HL-60 (cell line): ENCODE data around the gene TMEM72.

Experiments used
- DNase-seq, 2 experiments: peaks; one replicate each; pipeline ENCODE4 v3.0.0-alpha.2; 2010 to 2020; ENCODE audit warnings: low read depth in 1 of 2, low spot score in 1 of 2
- H3K27ac ChIP-seq: fragments of 250-450 bp; sonication (Bioruptor Pico); replicated peaks from 2 replicates; pipeline ENCODE4 v1.5.1; 2020; ENCODE audit warnings: mild to moderate bottlenecking, moderate library complexity
- H3K27me3 ChIP-seq: fragments of 250-450 bp; sonication (Bioruptor Pico); 2 replicates; pipeline ENCODE4 v1.5.1; 2021; ENCODE audit warnings: mild to moderate bottlenecking, moderate library complexity; ENCODE audit not compliant: insufficient read depth, poor library complexity, severe bottlenecking
- H3K4me3 ChIP-seq: replicated peaks from 2 replicates; pipeline ENCODE4 v1.5.1; 2011; ENCODE audit warnings: mild to moderate bottlenecking, control low read depth, low read length; ENCODE audit not compliant: insufficient read depth
- GABPA ChIP-seq: IDR thresholded peaks from 2 replicates; pipeline ENCODE4 v1.6.1; 2012; ENCODE audit warnings: low read depth
- POLR2AphosphoS5 ChIP-seq: IDR thresholded peaks from 2 replicates; pipeline ENCODE4 v1.6.1; 2012; ENCODE audit warnings: low read depth
- SPI1 ChIP-seq: IDR thresholded peaks from 2 replicates; pipeline ENCODE4 v1.6.1; 2012; ENCODE audit warnings: low read depth, mild to moderate bottlenecking, borderline replicate concordance
- TF ChIP-seq, protein P1 (sequence below): IDR thresholded peaks from one replicate; pipeline ENCODE4 v1.5.1; 2011; ENCODE audit warnings: low read length, control low read depth, inconsistent platforms; ENCODE audit not compliant: insufficient read depth
- TF ChIP-seq, protein P2 (sequence below): IDR thresholded peaks from 2 replicates; pipeline ENCODE4 v1.6.1; 2012; ENCODE audit warnings: low read depth; ENCODE audit not compliant: insufficient replicate concordance

Gene TMEM72

DNA sequence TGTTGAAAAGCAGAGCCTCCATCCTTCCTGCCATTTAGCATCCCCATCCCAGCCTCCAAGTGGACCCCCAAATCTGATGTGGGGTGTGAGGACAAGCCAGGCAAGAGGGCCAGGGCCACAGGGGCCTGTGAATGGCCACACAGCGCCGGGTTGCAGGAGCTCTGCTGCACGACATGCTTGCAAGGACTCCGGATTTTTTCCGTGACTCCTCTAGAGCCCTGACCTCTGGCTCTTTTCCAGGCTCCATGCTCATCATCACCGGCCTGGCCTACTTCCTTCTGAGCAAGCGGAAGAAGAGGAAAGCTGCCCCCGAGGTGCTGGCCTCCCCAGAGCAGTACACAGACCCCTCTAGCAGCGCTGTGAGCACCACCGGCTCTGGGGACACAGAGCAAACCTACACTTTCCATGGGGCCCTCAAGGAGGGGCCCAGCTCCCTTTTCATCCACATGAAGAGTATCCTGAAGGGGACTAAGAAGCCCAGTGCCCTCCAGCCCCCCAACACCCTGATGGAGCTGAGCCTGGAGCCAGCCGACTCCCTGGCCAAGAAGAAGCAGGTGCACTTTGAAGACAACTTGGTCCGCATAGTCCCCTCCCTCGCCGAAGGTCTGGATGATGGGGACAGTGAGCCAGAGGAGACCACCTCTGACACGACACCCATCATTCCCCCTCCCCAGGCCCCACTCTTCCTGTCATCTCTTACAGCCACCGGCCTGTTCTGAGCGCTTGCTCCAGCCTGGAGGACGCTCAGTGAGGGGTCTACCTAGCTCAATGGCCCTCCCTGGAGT, 23.5 kb downstream of the TMEM72 start:
- peak overlapping the region; percentile 60 for H3K27ac ChIP-seq
- TF ChIP-seq, protein P1, sequence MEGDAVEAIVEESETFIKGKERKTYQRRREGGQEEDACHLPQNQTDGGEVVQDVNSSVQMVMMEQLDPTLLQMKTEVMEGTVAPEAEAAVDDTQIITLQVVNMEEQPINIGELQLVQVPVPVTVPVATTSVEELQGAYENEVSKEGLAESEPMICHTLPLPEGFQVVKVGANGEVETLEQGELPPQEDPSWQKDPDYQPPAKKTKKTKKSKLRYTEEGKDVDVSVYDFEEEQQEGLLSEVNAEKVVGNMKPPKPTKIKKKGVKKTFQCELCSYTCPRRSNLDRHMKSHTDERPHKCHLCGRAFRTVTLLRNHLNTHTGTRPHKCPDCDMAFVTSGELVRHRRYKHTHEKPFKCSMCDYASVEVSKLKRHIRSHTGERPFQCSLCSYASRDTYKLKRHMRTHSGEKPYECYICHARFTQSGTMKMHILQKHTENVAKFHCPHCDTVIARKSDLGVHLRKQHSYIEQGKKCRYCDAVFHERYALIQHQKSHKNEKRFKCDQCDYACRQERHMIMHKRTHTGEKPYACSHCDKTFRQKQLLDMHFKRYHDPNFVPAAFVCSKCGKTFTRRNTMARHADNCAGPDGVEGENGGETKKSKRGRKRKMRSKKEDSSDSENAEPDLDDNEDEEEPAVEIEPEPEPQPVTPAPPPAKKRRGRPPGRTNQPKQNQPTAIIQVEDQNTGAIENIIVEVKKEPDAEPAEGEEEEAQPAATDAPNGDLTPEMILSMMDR: no peak
- TF ChIP-seq POLR2AphosphoS5: no peak
- no peak for TF ChIP-seq GABPA
- TF ChIP-seq, protein P2, sequence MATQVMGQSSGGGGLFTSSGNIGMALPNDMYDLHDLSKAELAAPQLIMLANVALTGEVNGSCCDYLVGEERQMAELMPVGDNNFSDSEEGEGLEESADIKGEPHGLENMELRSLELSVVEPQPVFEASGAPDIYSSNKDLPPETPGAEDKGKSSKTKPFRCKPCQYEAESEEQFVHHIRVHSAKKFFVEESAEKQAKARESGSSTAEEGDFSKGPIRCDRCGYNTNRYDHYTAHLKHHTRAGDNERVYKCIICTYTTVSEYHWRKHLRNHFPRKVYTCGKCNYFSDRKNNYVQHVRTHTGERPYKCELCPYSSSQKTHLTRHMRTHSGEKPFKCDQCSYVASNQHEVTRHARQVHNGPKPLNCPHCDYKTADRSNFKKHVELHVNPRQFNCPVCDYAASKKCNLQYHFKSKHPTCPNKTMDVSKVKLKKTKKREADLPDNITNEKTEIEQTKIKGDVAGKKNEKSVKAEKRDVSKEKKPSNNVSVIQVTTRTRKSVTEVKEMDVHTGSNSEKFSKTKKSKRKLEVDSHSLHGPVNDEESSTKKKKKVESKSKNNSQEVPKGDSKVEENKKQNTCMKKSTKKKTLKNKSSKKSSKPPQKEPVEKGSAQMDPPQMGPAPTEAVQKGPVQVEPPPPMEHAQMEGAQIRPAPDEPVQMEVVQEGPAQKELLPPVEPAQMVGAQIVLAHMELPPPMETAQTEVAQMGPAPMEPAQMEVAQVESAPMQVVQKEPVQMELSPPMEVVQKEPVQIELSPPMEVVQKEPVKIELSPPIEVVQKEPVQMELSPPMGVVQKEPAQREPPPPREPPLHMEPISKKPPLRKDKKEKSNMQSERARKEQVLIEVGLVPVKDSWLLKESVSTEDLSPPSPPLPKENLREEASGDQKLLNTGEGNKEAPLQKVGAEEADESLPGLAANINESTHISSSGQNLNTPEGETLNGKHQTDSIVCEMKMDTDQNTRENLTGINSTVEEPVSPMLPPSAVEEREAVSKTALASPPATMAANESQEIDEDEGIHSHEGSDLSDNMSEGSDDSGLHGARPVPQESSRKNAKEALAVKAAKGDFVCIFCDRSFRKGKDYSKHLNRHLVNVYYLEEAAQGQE: no peak
- TF ChIP-seq SPI1: no peak
- DNase-seq: no peak
- H3K4me3 ChIP-seq: no peak overlapping the region
- no peaks in the 10 kb centered on the region for H3K27me3 ChIP-seq

DNA sequence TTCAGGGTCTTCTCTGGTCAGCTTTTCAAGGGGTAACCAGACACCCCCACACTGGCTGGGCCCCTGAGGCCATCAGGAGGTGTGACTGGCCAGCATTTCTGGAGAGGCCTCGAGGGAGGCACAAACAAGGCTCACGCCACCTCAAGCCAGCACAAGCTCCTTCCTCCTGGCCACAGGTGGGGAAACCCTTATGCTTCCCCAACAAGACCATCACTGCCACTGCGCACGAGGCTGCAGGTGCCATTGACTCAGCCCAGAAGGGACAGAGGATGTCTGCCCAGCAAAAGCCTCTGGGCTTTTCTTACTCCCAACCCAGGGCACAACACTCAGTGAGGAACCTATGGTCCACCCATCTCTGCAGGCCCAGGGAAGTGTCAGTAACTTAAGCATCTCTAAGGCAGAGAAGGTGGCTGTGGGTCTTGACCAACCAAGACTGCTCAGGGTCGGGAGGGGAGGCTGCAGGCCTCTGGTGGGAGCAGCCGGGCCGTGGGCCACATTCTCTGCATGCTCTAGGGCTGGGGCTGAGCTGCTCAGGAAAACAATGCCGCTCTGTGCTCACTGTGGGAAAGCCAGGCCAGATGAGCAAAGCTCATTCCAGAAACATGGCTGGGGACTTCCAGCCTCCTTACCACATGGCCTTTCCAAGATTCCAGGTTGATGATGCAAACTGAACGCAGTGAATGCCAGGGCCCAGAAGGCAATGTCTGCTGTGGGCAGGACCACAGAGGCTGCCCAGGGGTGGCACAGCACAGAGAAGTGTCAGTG, 24.2 kb downstream of the TMEM72 start:
- Histone ChIP-seq H3K27me3 (no peaks in the 10 kb centered on the region), H3K4me3 (no peak overlapping the region), H3K27ac (peak overlapping the region; percentile 60)
- DNase-seq: no peak
- TF ChIP-seq SPI1: no peak
- TF ChIP-seq, protein P1: no peak
- no peak for TF ChIP-seq GABPA
- TF ChIP-seq POLR2AphosphoS5: no peak; the same call in 1 of the 2 replicates
- TF ChIP-seq, protein P2: no peak

DNA sequence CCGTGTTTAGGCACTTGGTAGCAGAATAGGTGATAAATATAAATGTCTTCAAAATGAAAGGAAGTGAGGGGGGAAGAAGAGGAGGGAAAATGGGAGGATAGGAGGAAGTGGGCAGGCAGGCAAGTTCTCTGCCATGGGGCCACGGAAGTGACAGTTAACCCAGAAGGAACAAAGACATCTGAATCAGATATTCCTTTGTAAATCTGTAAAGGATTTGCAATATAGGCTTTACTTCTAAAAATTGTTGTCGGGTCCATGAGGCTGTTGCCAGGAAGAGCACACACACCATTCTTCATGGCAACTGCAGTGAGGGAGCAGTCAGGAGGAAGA, 24.8 kb downstream of the TMEM72 start:
- peak overlapping the region; percentile 60 for H3K27ac ChIP-seq
- peak in 1 of 2 experiments; percentile 61 for DNase-seq

More for the DNA sequence above, 24.8 kb downstream of the TMEM72 start:
- Histone ChIP-seq H3K4me3 (no peak overlapping the region), H3K27me3 (no peaks in the 10 kb centered on the region)
- TF ChIP-seq POLR2AphosphoS5: peak; percentile 49
- TF ChIP-seq SPI1: peak; percentile 91
- TF ChIP-seq, protein P2: no peak
- TF ChIP-seq, protein P1: no peak
- peak; percentile 53; the same call in 1 of the 2 replicates for TF ChIP-seq GABPA
